GM12874 (cell line): ENCODE data around the gene NCKAP1.

Experiments used
- CTCF ChIP-seq: IDR thresholded peaks from 2 replicates; pipeline ENCODE4 v1.5.1; 2011; ENCODE audit warnings: low read depth, mild to moderate bottlenecking, control low read depth, low read length, moderate library complexity; ENCODE audit not compliant: insufficient read depth

Gene NCKAP1

GRCh38 chr2:182866461-182867406 is 171.5 kb downstream of the NCKAP1 start, which contains the start of gene FRZB:
Gene FRZB, minus strand, starts transcription at chr2:182866637. Its CDS starts 85 bp downstream, at chr2:182866552.
- TF ChIP-seq CTCF, result no peak

- no peak for TF ChIP-seq CTCF
Measured at GRCh38 chr2:182866095-182866460, 172.2 kb downstream of the NCKAP1 start.

- no peak for TF ChIP-seq CTCF
Measured at GRCh38 chr2:182864949-182865570, 173.2 kb downstream of the NCKAP1 start.

GRCh38 chr2:182863642-182864041 is 174.6 kb downstream of the NCKAP1 start:
- no peak for TF ChIP-seq CTCF

GRCh38 chr2:182862091-182862490 is 176.2 kb downstream of the NCKAP1 start:
- TF ChIP-seq CTCF, result no peak

GRCh38 chr2:182860858-182861257 is 177.4 kb downstream of the NCKAP1 start:
- TF ChIP-seq CTCF, result no peak
